KMS-11 (cell line): ENCODE results near the gene NPW.

Experiments
- H2AFZ ChIP-seq: fragments of 200-600 bp; sonication (generic); 2 replicates; pipeline ENCODE4 v1.6.1; 2016; ENCODE audit warnings: antibody characterized with exemption, mixed run types, low read depth
- H3K27ac ChIP-seq: fragments of 200-600 bp; sonication (generic); 2 replicates; pipeline ENCODE4 v1.6.1; 2016; ENCODE audit warnings: mild to moderate bottlenecking, mixed run types
- H3K27me3 ChIP-seq: fragments of 200-600 bp; sonication (generic); 2 replicates; pipeline ENCODE4 v1.6.1; 2017; ENCODE audit warnings: mild to moderate bottlenecking, low read depth, mixed run types, moderate library complexity; ENCODE audit not compliant: insufficient read depth
- H3K36me3 ChIP-seq: fragments of 200-600 bp; sonication (generic); 2 replicates; pipeline ENCODE4 v1.6.1; 2017; ENCODE audit warnings: mild to moderate bottlenecking, mixed run types; ENCODE audit not compliant: insufficient read depth
- H3K4me1 ChIP-seq: fragments of 200-600 bp; sonication (generic); 2 replicates; pipeline ENCODE4 v1.6.1; 2016; ENCODE audit warnings: mild to moderate bottlenecking, low read depth, mixed run types; ENCODE audit not compliant: poor library complexity, severe bottlenecking
- H3K4me2 ChIP-seq: fragments of 200-600 bp; sonication (generic); 2 replicates; pipeline ENCODE4 v1.7.0; 2016; ENCODE audit warnings: mild to moderate bottlenecking, mixed run types
- H3K4me3 ChIP-seq: fragments of 200-600 bp; sonication (generic); IDR thresholded peaks from 2 replicates; pipeline ENCODE4 v1.6.1; 2017; ENCODE audit warnings: low read depth, low read length, mixed read lengths; ENCODE audit not compliant: insufficient read depth
- H3K79me2 ChIP-seq: fragments of 200-600 bp; sonication (generic); 2 replicates; pipeline ENCODE4 v1.6.1; 2016; ENCODE audit warnings: low read depth, mixed run types; ENCODE audit not compliant: insufficient read depth
- H3K9ac ChIP-seq: fragments of 200-600 bp; sonication (generic); 2 replicates; pipeline ENCODE4 v1.6.1; 2016; ENCODE audit warnings: mild to moderate bottlenecking, mixed run types
- H4K20me1 ChIP-seq: fragments of 200-600 bp; sonication (generic); 2 replicates; pipeline ENCODE4 v1.6.1; 2016; ENCODE audit warnings: mild to moderate bottlenecking, mixed run types; ENCODE audit not compliant: insufficient read depth
- TF ChIP-seq, protein P1 (sequence below): fragments of 200-600 bp; sonication (generic); conservative IDR thresholded peaks from 2 replicates; pipeline ENCODE4 v1.6.1; 2017; ENCODE audit warnings: low read depth, mild to moderate bottlenecking, antibody characterized with exemption, low read length, moderate library complexity, mixed read lengths

The NPW gene

DNA sequence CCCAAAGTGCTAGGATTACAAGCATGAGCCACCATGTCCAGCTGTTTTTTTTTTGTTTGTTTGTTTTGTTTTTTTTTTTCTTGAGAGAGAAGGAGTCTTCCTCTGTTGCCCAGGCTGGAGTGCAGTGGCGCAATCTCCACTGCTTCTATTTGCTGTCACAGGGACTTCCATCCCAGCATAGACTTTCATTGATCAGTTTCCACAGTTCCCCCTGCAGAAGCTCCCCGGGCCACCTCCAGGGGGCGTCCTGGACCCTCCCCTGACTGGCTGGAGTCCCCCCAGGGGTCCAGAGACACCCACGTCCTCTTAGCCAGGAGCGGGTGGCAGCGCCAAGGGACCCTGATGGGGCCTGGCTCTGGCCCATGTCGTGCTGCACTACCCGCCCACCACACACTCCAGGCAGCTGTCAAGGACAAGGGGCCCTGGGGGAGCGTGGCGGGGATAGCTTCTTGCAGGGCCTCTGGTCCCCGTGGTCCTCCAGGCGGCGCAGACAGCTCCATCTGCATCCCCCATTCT lies 3.1 kb upstream of the NPW start:
- H3K4me2 ChIP-seq: no peak overlapping the region
- no peaks in the 10 kb centered on the region for H4K20me1 ChIP-seq
- peaks cover 7% of the 10 kb centered on the region; the same call in 1 of the 2 replicates for H3K27me3 ChIP-seq
- H3K9ac ChIP-seq: no peak overlapping the region
- H3K4me1 ChIP-seq: no peaks in the 10 kb centered on the region
- H2AFZ ChIP-seq: no peak overlapping the region
- no peak overlapping the region for H3K27ac ChIP-seq
- no peaks in the 10 kb centered on the region for H3K79me2 ChIP-seq
- no peak overlapping the region for H3K4me3 ChIP-seq
- TF ChIP-seq, protein P1, sequence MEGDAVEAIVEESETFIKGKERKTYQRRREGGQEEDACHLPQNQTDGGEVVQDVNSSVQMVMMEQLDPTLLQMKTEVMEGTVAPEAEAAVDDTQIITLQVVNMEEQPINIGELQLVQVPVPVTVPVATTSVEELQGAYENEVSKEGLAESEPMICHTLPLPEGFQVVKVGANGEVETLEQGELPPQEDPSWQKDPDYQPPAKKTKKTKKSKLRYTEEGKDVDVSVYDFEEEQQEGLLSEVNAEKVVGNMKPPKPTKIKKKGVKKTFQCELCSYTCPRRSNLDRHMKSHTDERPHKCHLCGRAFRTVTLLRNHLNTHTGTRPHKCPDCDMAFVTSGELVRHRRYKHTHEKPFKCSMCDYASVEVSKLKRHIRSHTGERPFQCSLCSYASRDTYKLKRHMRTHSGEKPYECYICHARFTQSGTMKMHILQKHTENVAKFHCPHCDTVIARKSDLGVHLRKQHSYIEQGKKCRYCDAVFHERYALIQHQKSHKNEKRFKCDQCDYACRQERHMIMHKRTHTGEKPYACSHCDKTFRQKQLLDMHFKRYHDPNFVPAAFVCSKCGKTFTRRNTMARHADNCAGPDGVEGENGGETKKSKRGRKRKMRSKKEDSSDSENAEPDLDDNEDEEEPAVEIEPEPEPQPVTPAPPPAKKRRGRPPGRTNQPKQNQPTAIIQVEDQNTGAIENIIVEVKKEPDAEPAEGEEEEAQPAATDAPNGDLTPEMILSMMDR: peak; percentile 51
- H3K36me3 ChIP-seq: no peaks in the 10 kb centered on the region

DNA sequence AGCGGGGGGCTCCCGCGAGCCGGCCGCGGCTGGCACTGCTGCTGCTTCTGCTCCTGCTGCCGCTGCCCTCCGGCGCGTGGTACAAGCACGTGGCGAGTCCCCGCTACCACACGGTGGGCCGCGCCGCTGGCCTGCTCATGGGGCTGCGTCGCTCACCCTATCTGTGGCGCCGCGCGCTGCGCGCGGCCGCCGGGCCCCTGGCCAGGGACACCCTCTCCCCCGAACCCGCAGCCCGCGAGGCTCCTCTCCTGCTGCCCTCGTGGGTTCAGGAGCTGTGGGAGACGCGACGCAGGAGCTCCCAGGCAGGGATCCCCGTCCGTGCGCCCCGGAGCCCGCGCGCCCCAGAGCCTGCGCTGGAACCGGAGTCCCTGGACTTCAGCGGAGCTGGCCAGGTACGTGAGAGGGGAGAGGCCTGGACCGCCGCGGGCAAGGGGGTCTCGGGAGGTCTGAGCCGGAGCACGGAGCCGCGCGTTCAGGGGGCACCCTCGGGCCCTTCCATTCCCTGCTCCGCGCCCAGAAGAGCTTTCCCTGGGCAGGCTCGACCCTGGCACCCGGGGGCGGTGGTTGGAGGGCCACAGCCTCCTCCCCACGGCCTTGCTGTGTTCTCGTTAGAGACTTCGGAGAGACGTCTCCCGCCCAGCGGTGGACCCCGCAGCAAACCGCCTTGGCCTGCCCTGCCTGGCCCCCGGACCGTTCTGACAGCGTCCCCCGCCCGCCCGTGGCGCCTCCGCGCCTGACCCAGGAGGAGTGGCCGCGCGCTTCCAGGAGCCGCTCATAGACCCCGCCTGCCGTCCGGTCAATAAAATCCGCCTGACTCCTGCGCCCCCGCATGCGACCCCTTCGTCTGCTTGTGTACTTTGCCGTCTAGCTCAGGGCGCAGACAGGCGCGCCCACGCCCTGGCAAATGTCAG lies 591 bp downstream of the NPW start:
- Histone ChIP-seq H4K20me1 (no peaks in the 10 kb centered on the region), H2AFZ (no peak overlapping the region), H3K27ac (no peak overlapping the region), H3K9ac (no peak overlapping the region), H3K4me2 (no peak overlapping the region), H3K27me3 (peaks cover 12% of the 10 kb centered on the region; the same call in 1 of the 2 replicates), H3K4me1 (peaks cover 10% of the 10 kb centered on the region), H3K36me3 (no peaks in the 10 kb centered on the region), H3K79me2 (no peaks in the 10 kb centered on the region), H3K4me3 (no peak overlapping the region)
- TF ChIP-seq, protein P1: no peak

DNA sequence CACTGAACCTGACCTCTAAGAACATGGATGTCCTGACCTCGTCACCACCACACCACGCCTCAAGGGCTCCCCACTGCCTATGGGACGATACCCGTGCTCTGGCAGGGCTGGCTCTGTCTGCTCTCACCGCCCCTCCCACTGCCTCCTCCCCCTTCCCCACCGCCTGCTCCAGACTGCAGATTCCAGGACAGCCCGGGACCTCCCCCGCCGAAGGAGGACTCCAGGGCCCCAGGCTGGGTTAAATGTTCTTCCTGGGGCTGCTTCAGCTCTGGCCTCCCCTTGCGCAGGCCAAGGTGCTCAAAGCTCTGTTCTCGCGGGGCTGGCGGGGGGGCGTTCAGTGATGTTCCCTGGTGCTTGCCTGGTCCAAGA lies 3.1 kb downstream of the NPW start:
- Histone ChIP-seq H3K27ac (no peak overlapping the region), H3K9ac (peak overlapping the region; percentile 2; the same call in 1 of the 2 replicates), H3K4me3 (no peak overlapping the region), H2AFZ (peak overlapping the region; percentile 95), H4K20me1 (no peaks in the 10 kb centered on the region), H3K4me1 (peaks cover 15% of the 10 kb centered on the region), H3K4me2 (peak overlapping the region; percentile 85), H3K36me3 (no peaks in the 10 kb centered on the region), H3K79me2 (no peaks in the 10 kb centered on the region), H3K27me3 (peaks cover 24% of the 10 kb centered on the region)
- TF ChIP-seq, protein P1: no peak

DNA sequence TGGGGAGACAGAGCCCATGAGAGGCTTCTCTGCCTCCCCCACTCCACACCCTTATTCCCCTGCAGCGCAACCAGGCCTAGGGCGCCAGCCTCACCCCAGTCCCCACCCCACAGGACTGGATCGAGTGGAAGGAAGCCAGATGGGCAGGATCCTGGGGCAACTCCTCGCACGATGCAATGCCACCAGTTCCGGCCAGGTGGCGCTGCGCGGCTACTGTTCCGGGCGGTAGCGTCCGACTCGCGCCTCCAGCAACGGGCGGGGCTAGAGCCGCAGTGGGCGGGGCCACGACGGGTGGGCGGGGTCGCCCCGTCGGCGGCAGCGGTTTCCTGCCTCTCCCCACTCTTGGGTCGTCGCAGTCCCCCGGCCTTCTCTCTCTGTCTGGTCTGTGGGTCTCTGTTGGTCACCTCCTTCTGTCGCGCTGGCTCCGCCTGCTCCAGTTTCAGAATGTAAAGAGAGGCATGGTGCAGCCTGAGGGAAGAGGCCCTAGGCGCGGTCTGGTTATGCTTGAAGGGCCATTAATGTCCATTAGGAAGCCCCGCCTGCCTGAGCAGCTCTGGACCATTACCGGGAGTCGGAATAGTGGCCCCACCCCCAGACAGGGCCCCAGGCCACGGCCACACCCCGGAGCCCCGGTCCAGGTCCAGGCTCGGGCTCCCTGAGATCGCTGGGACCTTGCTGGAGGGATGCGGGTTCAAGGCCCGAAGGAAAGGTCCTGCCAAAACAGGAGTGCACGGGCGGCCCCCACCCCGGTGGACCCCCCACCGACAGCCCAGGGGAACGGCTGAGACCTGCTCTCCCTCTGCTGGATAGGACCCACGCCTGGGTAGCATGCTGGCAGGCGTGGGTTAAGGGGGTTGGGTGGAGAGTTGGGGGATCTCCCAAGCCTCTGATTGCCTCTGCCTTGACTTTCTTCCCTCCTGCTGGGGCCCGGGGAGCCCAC lies 3.8 kb downstream of the NPW start:
- H3K36me3 ChIP-seq: no peaks in the 10 kb centered on the region
- H3K9ac ChIP-seq: peak overlapping the region; percentile 2; the same call in 1 of the 2 replicates
- peak overlapping the region; percentile 95 for H2AFZ ChIP-seq
- H4K20me1 ChIP-seq: no peaks in the 10 kb centered on the region
- H3K4me3 ChIP-seq: no peak overlapping the region
- H3K79me2 ChIP-seq: no peaks in the 10 kb centered on the region
- TF ChIP-seq, protein P1: peak; percentile 97
- H3K4me1 ChIP-seq: peaks cover 15% of the 10 kb centered on the region
- H3K4me2 ChIP-seq: peak overlapping the region; percentile 85
- H3K27ac ChIP-seq: no peak overlapping the region
- H3K27me3 ChIP-seq: peaks cover 29% of the 10 kb centered on the region
